Measurements from ENCODE around the gene DNM3.

The DNM3 gene

DNA sequence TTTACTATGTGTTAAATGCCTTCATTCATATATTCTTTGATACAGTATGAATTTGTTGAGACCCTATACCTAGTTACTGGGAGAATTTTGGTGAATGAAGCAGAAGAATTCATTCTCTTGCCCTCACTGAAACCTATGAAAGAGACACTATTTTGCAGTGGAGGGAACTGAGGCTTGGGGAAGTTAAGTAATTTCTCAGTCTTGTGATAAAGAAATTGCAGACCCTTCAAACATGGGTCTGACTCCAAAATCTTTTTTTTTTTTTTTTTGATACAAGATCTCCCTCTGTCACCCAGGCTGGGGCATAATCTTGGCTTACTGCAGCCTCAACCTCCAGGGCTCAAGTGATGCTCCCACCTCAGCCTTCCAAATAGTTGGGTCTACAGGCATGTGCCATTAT is 132.1 kb downstream of the DNM3 start:
- DNase-seq (ENCODE audit: low read depth in 2 of 2), result no peak

DNA sequence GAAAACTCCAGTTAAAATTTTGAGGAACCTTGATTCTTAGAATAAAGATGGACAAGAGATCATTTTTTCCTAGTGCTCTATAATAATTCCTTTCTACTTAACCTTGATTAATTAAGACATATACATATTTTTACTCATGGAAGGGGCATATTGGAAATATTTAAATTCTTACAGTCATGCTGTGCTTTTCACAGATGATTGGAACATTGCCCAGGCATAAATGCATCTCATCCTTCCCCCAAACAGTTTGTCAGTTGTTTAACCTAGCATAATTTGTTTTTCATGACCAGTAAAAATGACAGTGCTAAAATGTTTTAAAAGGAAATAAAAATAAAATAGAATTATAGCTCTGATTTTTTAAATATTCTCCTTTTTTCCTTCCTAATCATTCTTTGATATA is 140.0 kb downstream of the DNM3 start:
- DNase-seq (ENCODE audit: low read depth in 2 of 2), result no peak

DNA sequence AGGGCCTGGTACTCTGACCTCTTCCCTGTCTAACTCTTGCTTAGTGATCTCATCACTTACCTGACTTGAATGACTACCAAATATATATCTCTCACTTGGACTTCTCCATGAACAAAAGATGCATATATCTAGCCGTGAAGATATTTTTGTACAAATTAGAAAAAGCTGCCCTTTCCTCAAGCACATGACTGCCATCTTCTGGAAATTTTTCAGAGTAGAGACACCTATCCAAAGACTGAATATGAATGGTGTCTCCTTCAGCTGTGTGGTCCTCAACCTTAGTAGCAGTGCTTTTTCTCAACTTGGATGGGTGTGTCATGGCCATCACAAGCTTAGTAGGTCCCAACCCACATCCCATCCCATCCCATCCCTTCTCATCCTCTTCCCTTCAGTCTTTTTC is 142.3 kb downstream of the DNM3 start:
- no peak for DNase-seq (ENCODE audit: low read depth in 2 of 2)

DNA sequence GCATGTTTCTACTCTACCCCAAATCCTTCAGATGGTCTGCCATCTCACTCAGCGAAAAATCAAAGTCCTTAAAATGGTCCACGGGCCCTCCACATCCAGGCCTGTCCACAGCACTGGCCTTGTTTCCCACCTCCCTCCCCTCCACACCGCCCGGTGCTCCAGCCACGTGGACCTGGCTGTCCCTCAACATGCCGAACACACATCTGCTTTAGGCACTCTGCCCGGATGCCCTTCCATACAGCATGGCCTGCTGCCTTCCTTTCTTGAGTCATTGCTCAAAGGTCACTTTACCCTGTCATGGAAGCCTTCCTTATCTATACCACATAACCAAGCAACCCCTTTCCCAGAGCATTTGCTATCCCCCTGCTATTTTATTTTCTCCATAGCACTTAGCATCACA is 143.0 kb downstream of the DNM3 start:
- DNase-seq (ENCODE audit: low read depth in 2 of 2), result no peak

DNA sequence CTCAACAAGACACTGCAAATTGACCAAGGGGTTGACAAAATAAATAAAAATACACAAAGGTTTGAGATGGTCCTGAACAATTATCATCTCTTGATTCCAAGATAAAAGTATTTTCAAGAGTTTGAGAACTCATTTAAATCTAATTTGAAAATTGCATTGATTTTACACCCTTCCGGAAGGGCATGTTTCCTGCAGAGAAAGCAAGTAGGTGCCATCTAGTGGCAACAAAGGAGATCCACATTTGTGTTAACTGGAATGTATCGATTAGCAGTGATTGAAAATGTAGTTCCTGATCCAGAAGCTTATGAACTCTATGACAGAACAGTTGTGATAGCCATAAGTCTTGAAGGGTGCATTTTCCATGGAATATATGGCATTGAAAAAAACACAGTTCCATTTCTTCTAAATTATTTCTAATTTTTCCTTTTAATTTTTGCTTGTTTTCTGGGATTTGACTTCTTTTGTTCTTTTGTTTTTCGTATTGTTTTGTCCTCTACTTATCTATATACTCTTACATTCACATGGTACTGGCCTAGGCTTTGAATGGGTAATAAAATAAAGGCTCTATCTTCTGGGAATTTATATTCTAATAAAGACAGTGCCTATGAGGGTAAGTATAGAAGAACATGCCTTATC is 143.7 kb downstream of the DNM3 start:
- DNase-seq (ENCODE audit: low read depth in 2 of 2), result no peak

DNA sequence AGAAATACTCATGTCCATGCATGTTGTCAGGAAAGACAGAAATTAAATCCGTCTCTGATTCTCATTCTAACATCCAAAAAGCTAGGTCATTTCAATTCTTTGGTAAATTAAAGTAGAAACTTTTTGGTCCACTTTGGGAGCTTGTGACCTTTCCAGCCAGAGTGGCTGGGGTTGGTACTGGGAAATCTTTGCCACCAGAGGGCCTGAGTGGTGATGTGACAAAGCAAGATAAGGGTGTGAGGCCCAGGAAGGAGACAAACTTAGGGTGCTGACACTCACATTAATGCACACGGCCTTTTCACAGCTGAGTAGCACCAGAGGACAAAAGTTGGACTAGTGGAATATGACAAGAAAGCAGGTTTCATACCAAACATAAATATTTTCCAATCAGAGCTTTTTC is 144.3 kb downstream of the DNM3 start:
- no peak for DNase-seq (ENCODE audit: low read depth in 2 of 2)

DNA sequence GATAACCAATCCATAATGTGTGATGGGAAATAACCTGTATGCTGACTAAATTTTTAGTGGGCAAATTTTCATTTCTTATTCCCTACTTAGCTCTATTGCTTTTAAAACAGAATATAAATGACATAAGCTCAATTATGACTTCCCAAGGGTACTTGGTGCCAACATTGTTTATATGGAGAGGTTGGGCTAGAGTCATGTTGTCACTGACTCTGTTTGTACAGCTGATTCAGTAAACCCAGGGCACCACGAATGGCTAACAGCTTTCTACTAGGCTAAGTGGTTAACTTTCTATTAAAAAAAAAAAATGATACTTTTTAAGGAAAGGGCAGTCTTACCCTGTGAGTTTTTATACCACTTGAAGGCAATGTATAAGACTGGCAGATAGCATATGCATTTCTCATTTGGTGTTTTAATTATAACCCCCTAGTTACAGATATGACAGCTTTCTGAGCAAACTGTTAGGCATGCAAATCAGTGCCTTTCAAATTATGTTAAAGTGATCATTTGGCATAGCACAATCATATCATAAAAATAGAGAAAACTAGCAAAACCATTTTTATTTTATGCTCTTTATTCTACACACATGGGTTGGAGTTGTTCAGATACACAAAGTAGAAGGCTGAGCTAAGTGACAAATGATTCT is 147.1 kb downstream of the DNM3 start:
- no peak for DNase-seq (ENCODE audit: low read depth in 2 of 2)

DNA sequence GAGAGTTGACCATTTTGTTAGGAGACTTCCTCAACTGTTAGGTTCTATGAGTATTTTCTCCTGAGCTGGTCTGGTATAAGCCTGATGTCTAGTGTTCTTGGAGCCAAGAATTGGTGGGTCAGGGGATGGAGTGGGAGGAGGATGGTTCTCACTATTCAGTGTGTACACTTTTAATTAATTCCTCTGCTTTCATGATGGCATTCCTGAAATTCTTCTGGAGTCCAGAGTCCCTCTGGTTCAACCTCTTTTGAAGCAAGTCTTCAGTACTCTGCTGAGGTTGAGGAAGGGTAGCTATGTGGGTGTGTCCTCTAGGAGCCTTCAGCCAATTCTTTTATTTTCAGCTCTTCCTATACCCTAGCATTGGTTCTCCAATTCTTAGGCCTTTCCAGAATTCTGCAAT is 149.1 kb downstream of the DNM3 start:
- no peak for DNase-seq (ENCODE audit: low read depth in 2 of 2)

DNA sequence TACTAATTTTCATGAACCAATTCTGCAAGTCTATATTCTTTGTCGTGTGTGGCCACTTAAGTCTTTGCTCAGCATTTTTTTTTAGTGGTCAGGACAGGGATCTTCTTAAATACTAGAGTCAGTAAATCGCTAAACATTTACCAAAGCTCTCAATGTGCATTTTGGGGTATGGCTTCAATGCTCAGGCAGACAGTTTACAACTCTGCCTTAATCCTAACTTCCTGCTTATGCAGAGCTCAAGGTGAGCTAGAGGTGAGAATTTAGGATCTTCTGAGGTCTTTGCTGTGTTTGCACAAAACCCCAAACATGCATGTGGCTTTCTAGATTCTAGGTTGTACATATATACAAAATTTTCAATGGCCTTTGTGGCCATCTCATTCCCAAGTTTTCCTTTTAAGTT is 153.0 kb downstream of the DNM3 start:
- no peak for DNase-seq (ENCODE audit: low read depth in 2 of 2)

DNA sequence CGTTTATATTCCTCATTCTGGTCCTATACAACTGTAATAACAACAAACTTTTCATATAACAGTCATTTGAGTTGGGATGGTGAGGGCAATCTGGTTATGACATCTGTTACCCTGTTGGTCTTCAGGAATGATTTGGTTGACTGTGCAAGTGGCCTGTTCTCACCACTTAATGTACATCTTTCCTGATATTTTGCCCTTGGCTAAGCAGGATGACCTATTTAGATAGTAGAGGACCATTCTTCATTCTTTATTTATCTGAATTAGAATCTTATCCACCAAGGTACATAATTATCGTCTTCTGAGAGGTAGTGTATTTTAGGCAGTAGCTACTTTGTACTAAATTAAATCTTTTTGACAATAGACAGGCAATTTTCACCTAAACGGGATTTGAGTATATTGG is 154.3 kb downstream of the DNM3 start:
- DNase-seq (ENCODE audit: low read depth in 2 of 2), result no peak

DNA sequence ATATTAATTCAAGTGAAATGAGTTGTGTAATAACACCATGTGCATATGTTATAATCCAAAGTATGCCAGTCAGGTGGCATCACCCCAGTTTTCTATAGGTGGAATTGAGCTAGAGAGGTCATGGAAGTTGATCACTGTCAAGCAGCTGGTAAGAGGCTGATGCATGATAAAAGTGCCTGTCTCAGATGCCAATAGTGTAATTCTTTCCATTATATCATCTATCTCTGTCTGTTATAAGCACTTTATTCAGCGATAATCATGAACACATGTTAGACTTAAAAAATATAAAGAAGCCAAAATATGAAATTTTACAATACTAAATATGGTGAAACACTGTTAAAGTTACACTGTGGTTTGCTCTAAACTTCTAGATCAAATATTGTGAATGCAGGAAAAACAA is 156.6 kb downstream of the DNM3 start:
- no peak for DNase-seq (ENCODE audit: low read depth in 2 of 2)

DNA sequence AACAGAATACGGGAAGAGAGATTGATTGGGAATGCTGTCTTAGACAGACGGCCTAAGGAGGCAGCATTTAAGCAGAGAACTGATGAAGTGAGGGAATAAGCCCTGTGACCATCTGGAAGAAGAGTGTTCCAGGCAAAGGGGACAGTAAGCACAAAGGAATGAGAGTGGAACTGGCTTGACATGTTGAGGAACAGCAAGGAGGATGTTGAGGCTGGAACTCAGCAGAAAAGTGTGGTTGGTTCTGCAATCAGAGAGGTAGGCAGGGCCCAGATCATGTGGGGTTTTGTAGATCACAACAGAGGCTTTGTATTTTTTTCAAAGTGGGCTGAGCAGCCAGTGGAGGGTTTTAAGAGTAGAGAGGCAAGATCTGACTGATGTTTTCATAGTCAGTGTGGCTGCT is 157.4 kb downstream of the DNM3 start:
- DNase-seq (ENCODE audit: low read depth in 2 of 2), result no peak

DNA sequence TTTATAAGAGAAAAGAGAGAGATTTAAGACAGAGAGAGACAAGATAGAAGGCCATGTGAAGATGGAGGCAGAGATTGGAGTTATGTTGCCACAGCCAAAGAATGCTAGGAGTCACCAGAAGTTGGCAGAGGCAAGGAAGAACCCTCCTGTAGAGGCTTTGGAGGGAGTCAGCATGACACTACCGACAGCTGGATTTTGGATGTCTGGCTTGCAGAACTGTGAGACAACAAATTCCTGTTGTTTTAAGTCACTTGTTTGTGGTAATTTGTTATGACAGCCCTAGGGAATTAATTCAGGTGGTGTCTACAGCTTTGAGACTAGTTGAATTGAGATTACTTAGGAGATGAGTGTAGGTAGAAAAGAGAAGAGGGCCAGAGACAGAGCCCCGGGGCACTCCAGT is 158.5 kb downstream of the DNM3 start:
- DNase-seq (ENCODE audit: low read depth in 2 of 2), result no peak

DNA sequence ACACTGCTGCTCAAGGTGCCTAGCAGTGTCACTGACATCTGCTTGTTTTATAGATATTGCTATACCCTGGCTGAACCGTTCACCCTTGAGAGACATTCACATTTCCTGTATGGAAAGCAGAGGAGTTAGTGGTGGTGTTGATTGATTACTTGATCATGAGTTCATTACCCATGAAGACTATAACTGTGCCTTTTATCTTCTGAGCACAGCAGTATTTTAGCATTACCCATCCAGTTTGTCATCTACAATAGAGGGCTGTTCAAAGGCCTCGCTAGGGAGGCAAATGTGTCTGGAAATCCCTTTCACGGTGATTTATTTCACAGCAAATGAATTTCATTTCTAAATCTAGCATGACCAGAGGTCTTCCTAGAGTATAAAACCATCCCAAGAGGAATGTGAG is 160.0 kb downstream of the DNM3 start:
- no peak for DNase-seq (ENCODE audit: low read depth in 2 of 2)

DNA sequence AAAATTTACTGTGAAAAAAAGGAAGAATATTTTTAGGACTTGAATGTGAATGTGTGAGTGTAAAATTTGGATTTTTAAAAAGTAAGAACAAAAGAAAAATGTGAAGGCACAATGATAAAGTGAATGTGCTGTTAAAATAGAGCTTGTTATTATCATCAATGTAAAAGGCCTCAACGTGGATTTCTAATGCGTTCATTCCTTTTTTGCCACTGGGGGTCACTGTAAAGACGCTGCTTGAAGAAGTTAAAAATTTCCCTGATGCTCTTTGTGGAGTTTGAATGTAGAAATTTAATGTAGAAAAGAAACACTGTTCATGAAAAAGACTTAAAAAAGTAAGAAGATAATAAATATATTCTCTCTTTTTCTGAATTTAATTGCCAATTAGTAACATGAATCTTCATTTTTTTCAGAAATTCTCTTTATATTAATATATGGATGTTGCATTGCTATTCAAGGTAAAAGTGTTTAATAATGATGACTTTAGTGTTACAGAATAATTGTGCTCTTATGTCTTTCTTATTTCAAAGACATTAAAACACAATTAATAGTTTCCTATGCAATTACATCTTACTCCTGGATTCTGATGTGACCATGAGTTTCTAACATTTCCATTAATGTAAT is 161.5 kb downstream of the DNM3 start:
- DNase-seq (ENCODE audit: low read depth in 2 of 2), result no peak

DNA sequence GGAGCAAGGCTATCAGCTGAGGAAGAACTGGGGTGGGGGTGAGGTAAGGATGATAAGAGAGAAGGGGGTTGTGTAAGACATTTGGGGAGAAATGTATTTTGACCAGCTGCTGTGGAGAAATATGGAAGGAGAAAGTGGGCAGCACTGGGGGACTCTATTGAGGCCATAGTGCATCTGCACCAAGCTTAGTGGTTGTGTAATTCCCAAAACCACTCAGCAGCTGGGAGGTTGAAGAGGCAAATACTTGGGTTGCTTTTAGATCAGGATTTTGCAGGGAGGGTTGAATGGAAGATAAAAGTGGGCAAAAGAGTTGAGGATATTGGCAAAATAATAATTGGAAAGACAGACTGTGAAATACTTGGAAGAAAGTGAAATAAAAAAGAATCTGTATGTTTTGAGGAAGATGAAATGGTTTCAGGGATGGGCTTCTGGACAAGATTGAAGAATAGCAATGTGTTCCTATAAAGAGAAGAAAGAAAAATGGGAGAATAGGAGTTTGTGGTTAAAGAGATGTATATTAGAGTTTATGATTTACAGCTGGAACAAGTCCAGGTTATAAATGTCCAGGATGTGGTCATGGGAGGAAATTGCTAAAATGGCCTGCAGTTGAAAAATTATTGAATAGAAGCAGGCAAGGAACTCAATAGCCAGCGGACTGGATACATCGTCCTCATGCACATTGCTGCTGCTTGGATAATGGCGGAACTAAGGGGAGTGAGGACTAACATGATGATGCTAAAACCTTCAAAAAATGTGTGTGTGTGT is 162.7 kb downstream of the DNM3 start:
- DNase-seq (ENCODE audit: low read depth in 2 of 2), result no peak

DNA sequence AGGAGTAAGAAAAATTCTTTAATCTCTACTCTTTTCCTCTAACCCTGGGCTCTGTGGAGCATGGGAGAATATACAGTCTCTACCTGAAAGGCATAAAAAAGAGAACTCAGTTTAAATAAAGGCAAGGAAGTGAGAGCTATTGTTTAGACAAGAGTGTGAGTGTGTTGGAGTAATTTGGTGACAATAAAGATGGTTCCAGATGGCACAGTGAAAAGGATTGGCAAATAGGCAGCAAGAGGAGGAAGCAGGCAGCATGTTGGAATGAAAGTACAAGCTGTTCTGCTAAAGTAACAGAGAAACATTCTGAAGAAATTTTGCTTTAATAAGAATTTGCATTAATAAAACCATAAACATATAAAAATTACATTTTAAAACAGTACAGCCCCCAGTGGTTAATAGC is 163.4 kb downstream of the DNM3 start:
- no peak for DNase-seq (ENCODE audit: low read depth in 2 of 2)

DNA sequence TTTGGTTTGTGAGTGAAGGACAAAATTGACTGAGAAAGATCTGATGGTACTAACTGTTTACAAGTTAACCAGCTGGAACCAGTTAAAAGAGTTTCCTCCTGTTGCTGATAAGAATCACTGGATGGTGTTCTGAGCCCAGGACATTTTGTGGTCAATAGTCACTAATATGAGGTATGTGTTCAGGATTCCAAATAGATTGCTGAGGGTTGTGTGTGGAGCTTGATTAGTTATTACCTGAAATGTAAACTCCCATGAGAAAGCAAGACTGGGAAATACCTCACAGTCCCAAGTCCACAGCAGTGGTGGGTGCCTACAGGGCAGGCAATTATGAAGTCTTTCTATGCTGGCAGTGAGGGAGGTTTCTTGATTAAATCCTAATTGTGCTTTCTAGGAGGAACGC is 164.6 kb downstream of the DNM3 start:
- DNase-seq (ENCODE audit: low read depth in 2 of 2), result no peak

DNA sequence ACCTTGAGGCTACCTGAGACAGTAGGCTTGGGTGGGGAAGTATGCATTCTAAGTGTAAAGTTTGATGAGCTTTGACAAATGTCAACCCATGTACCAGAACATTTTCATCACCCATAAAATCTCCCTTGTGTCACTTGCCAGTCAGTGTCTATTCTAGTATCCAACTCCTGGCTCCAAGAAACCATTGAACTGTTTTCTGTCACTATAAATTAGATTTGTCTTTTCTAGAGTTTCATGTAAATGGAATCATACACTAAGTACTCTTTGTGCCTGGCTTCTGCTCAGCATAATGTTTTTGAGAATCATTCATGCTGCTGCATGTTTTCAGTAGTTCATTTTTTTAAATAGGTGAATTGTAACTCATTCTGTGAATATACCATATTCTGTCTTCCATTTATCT is 165.4 kb downstream of the DNM3 start:
- DNase-seq (ENCODE audit: low read depth in 2 of 2), result no peak

DNA sequence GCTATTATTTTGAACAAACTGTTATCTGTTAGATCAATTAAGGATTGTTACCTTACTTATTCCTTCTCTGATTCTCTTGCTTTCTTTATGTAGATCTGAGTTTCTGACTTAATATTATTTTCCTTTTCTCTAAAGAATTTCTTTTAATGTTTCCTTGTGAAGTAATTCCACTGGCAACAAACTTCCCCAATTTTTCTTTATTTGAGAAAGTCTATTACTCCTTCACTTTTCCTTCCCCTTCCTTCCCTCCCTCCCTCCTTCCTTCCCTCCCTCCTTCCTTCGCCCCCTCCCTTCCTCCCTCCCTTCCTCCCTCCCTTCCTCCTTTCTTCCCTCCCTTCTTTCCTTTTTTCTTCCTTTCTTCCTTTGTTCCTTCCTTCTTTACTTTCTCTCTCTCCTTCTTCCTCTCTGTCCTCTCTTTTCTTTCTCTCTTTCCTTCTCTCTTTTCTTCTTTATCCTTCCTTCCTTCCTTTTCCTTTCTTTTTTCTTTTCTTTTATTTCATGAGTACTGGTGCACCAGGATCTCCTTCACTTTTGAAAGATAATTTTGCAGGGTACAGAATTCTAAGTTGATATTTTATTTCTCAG is 177.5 kb downstream of the DNM3 start:
- no peak for DNase-seq (ENCODE audit: low read depth in 2 of 2)

DNA sequence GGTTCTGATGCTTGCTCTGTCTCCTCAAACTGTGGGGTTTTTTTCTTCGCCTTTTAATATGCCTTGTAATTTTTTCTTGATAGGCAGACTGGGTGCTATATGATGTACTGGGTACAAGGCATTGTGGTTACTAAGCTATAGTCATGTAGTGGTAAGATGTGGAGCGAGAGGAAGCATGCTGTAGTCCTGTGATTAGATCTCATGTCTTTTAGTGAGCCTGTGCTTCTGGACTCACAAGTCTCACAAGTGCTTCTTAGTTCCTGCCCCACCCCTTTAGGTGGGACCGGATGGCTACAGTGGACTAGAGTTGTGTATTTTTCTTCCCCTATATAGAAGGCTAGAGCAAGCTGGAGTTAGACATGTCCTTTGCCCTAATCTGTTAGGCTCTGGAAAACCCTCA is 178.7 kb downstream of the DNM3 start:
- no peak for DNase-seq (ENCODE audit: low read depth in 2 of 2)

DNA sequence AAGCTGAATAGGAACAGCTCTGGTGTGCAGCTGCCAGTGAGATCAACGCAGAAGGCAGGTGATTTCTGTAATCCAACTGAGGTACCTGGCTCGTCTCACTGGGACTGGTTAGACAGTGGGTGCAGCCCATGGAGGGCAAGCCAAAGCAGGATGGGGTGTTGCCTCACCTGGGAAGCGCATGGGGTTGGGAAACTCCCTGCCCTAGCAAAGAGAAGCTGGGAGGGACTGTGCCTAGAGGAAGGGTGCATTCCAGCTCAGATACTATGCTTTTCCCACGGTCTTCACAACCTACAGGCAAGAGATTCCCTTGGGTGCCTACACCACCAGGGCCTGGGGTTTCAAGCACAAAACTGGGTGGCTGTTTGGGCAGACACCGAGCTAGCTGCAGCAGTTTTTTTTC is 183.2 kb downstream of the DNM3 start:
- DNase-seq (ENCODE audit: low read depth in 2 of 2), result no peak

All from stimulated activated CD8-positive, alpha-beta memory T cell treated with anti-CD3 and anti-CD28 coated beads, Interleukin-15, amount 100 ng/mL, for 48 hours (primary cell).